GM23248 (cell line): Measurements from ENCODE around the gene PHLPP1.

Experiments
- EZH2 ChIP-seq: fragments of 200-600 bp; sonication (generic); IDR thresholded peaks from 2 replicates; pipeline ENCODE4 v1.6.1; 2018; ENCODE audit warnings: antibody characterized with exemption, mild to moderate bottlenecking; ENCODE audit not compliant: insufficient read depth, poor library complexity, severe bottlenecking
- EZH2phosphoT487 ChIP-seq: fragments of 200-600 bp; sonication (generic); IDR thresholded peaks from 2 replicates; pipeline ENCODE4 v1.6.1; 2018; ENCODE audit warnings: antibody characterized with exemption, moderate library complexity, mild to moderate bottlenecking, low read depth; ENCODE audit not compliant: insufficient read depth

DNA sequence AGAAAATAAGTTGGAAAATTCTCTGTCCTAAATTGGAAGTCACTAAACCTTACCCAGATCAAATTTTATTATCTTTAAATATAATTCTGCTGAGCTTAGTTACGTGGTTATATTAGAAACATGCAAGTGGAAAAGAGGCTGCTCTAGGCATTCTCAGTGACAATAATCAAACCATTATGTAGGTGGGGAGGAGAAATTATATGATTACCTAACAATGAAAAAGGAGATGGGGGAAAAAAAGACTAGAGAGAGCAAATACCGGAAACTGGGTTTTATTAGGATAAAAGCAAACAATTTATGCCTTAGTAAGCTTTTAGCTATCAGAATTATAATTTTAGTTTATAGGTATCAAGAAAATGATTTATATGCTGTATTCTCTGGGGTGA lies 53.2 kb downstream of the PHLPP1 start:
- TF ChIP-seq EZH2 (no peak), EZH2phosphoT487 (no peak)
